GM18951 (cell line): ENCODE results near the gene POU3F3.

Source experiments
- POLR2A ChIP-seq: IDR thresholded peaks from 4 replicates; pipeline ENCODE4 v1.6.1; 2011; ENCODE audit warnings: mild to moderate bottlenecking; ENCODE audit not compliant: insufficient read length, insufficient read depth; ENCODE audit errors: extremely low read depth
- in situ Hi-C: fragments of 300-500 bp; cut with MboI; formaldehyde crosslinking; loops from one replicate; pipeline ENCODE4 v1.12.0; 2022; ENCODE audit warnings: low sequenced_read_pairs, mixed read lengths, inconsistent platforms; ENCODE audit not compliant: unreplicated experiment

The POU3F3 gene

GRCh38 chr2:104853534-104854497, at the start of gene POU3F3:
POU3F3 (plus strand) TSS chr2:104854115; CDS start chr2:104855511, 1,396 bp downstream.
- in situ Hi-C loops, result no loop called here
- no peak for TF ChIP-seq POLR2A

- TF ChIP-seq POLR2A, result no peak
- in situ Hi-C loops, result no loop called here
These were observed 49.6 kb upstream of the POU3F3 start for GRCh38 chr2:104804148-104804890.

GRCh38 chr2:104812286-104812685, 41.6 kb upstream of the POU3F3 start:
- in situ Hi-C loops, result no loop called here
- no peak for TF ChIP-seq POLR2A

- in situ Hi-C loops, result no loop called here
- TF ChIP-seq POLR2A, result no peak
These were observed 37.8 kb upstream of the POU3F3 start for GRCh38 chr2:104816143-104816542.

- TF ChIP-seq POLR2A, result no peak
- in situ Hi-C loops, result no loop called here
These were observed 35.7 kb upstream of the POU3F3 start for GRCh38 chr2:104818264-104818663.

- in situ Hi-C loops, result no loop called here
- no peak for TF ChIP-seq POLR2A
These were observed 33.8 kb upstream of the POU3F3 start for GRCh38 chr2:104820126-104820525.

GRCh38 chr2:104825124-104825865, 28.6 kb upstream of the POU3F3 start:
- in situ Hi-C loops, result no loop called here

GRCh38 chr2:104826016-104826415, 27.9 kb upstream of the POU3F3 start:
- in situ Hi-C loops, result no loop called here
- TF ChIP-seq POLR2A, result no peak

More at GRCh38 chr2:104825124-104825865, 28.6 kb upstream of the POU3F3 start:
- no peak for TF ChIP-seq POLR2A

GRCh38 chr2:104831742-104832141, 22.2 kb upstream of the POU3F3 start:
- TF ChIP-seq POLR2A, result no peak
- in situ Hi-C loops, result no loop called here

GRCh38 chr2:104834431-104835153, 19.3 kb upstream of the POU3F3 start:
- in situ Hi-C loops, result no loop called here
- TF ChIP-seq POLR2A, result no peak

- TF ChIP-seq POLR2A, result no peak
These were observed 17.6 kb upstream of the POU3F3 start for GRCh38 chr2:104836265-104836664.

GRCh38 chr2:104836841-104837240, 17.1 kb upstream of the POU3F3 start:
- in situ Hi-C loops, result no loop called here
- TF ChIP-seq POLR2A, result no peak

More at GRCh38 chr2:104836265-104836664, 17.6 kb upstream of the POU3F3 start:
- in situ Hi-C loops, result no loop called here
